ENCODE measurements around the gene PXDN. TPM values are rescaled to one million over a fixed set of nuclear protein-coding genes. Genes with fewer than 3 reads are reported as not detected.

The PXDN gene
- polyA plus RNA-seq, 1 donor, result 60.6 TPM

DNA sequence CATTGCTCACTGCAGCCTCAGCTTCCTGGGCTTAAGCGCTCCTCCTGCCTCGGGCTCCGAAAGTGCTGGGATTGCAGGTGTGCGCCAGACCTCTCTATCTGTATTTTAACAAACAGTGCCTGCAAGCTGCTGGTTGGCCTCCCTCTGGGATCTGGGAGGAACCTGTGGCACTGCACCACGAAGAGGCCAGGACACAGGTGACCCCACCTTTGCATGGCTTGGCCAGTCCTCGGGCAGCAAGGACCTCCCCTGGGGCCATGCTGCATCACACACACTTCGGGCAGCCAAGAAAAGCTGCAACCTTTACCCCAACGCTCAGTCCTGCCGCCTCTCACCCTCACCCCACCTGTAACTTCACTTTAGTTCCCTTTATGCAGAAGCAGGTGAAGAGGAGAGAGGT is 70.0 kb downstream of the PXDN start:
- H3K9me3 ChIP-seq (ENCODE audit: control insufficient read depth, low read depth, low read length), result no peaks in the 10 kb centered on the region
- H3K4me3 ChIP-seq (ENCODE audit: low read length), result no peak overlapping the region
- H3K27ac ChIP-seq (ENCODE audit: low read length), result no peak overlapping the region
- no peak for DNase-seq
- H3K36me3 ChIP-seq (ENCODE audit: control insufficient read depth, insufficient read depth, low read length), result peaks cover 30% of the 10 kb centered on the region
- H3K27me3 ChIP-seq (ENCODE audit: control insufficient read depth, insufficient read depth, low read length), result no peaks in the 10 kb centered on the region
- no CpG with 5 or more reads among the region's 9 CpGs for WGBS (ENCODE audit: insufficient coverage, low lambda C conversion rate)
- H3K4me1 ChIP-seq (ENCODE audit: control insufficient read depth, insufficient read depth, low read length), result no peaks in the 10 kb centered on the region

DNA sequence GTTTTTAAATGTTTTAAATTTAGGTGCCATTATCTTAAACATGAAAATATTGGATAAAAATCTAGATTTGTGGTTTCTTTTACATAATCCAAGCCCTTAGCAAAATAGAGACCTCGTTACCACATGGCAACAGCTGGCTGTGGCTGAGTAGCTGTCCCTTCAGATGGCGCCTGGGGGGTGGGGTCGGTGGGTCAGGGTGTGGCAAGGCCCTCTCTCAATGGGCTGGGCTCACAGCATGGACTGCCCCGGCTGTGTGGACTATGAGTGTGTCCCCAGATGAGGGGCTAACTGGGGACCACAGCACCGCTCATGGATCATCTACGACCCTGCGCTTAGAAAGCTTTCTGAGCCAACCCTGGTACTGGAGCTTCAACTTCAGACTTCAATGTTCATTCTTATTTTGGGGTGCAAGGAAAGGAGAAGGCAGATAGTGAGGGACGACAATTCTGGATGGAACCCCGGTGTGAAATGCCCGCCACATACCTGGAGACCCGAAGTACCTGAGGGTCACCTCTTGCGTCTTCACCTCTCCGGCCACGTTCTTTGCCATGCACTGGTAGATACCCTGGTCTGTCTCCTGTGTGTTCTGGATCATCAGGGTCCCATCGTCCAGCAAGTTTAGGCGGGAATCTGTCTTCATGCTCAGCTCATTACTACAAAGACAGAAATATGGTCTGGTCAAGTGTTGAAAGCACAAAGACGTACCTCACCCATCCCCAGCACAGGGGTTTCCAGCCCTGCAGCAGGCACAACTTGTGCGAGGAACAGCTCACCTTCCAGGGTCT is 71.0 kb downstream of the PXDN start:
- no peaks in the 10 kb centered on the region for H3K9me3 ChIP-seq (ENCODE audit: control insufficient read depth, low read depth, low read length)
- no peak for DNase-seq
- peaks cover 27% of the 10 kb centered on the region for H3K36me3 ChIP-seq (ENCODE audit: control insufficient read depth, insufficient read depth, low read length)
- H3K27me3 ChIP-seq (ENCODE audit: control insufficient read depth, insufficient read depth, low read length), result no peaks in the 10 kb centered on the region
- no CpG with 5 or more reads among the region's 18 CpGs for WGBS (ENCODE audit: insufficient coverage, low lambda C conversion rate)
- H3K4me3 ChIP-seq (ENCODE audit: low read length), result no peak overlapping the region
- H3K4me1 ChIP-seq (ENCODE audit: control insufficient read depth, insufficient read depth, low read length), result no peaks in the 10 kb centered on the region
- no peak overlapping the region for H3K27ac ChIP-seq (ENCODE audit: low read length)

DNA sequence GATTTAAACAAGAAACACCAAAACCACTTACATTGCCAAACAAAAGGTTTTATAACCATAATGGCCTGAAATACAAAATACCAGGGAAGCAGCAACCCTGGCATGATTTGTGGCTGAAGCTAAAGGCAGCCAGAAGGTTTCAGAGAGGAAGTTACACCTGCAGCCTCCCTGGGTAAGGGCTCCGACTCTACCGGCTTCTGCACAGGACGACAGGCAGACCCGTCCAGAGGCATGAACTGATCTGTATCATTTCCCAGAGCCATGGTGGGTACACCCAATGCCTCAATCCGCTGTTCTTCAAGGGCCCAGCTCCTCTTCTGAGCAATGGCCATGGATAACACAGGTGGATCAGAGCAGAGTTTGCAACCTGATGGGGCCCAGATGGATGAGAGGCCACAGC is 71.6 kb downstream of the PXDN start:
- Histone ChIP-seq H3K4me1 (ENCODE audit: control insufficient read depth, insufficient read depth, low read length) (no peaks in the 10 kb centered on the region), H3K9me3 (ENCODE audit: control insufficient read depth, low read depth, low read length) (no peaks in the 10 kb centered on the region), H3K27me3 (ENCODE audit: control insufficient read depth, insufficient read depth, low read length) (no peaks in the 10 kb centered on the region), H3K27ac (ENCODE audit: low read length) (no peak overlapping the region), H3K4me3 (ENCODE audit: low read length) (no peak overlapping the region), H3K36me3 (ENCODE audit: control insufficient read depth, insufficient read depth, low read length) (peaks cover 23% of the 10 kb centered on the region)
- no peak for DNase-seq
- WGBS (ENCODE audit: insufficient coverage, low lambda C conversion rate), result no CpG with 5 or more reads among the region's 5 CpGs

GRCh38 chr2:1671916-1672315 is 72.4 kb downstream of the PXDN start:
- H3K4me3 ChIP-seq (ENCODE audit: low read length), result no peak overlapping the region
- WGBS (ENCODE audit: insufficient coverage, low lambda C conversion rate), result no CpG with 5 or more reads among the region's 3 CpGs
- DNase-seq, result no peak
- no peaks in the 10 kb centered on the region for H3K4me1 ChIP-seq (ENCODE audit: control insufficient read depth, insufficient read depth, low read length)
- H3K27me3 ChIP-seq (ENCODE audit: control insufficient read depth, insufficient read depth, low read length), result no peaks in the 10 kb centered on the region
- H3K27ac ChIP-seq (ENCODE audit: low read length), result no peak overlapping the region
- H3K9me3 ChIP-seq (ENCODE audit: control insufficient read depth, low read depth, low read length), result no peaks in the 10 kb centered on the region
- H3K36me3 ChIP-seq (ENCODE audit: control insufficient read depth, insufficient read depth, low read length), result peaks cover 21% of the 10 kb centered on the region

- Histone ChIP-seq H3K4me3 (ENCODE audit: low read length) (no peak overlapping the region), H3K4me1 (ENCODE audit: control insufficient read depth, insufficient read depth, low read length) (no peaks in the 10 kb centered on the region), H3K36me3 (ENCODE audit: control insufficient read depth, insufficient read depth, low read length) (peaks cover 20% of the 10 kb centered on the region), H3K27me3 (ENCODE audit: control insufficient read depth, insufficient read depth, low read length) (no peaks in the 10 kb centered on the region), H3K9me3 (ENCODE audit: control insufficient read depth, low read depth, low read length) (no peaks in the 10 kb centered on the region), H3K27ac (ENCODE audit: low read length) (no peak overlapping the region)
- no peak for DNase-seq
- 73% methylated on average over 3 of the region's 6 CpGs for WGBS (ENCODE audit: insufficient coverage, low lambda C conversion rate)
These were observed 73.7 kb downstream of the PXDN start for GRCh38 chr2:1670636-1671035.

- Histone ChIP-seq H3K4me1 (ENCODE audit: control insufficient read depth, insufficient read depth, low read length) (no peaks in the 10 kb centered on the region), H3K27me3 (ENCODE audit: control insufficient read depth, insufficient read depth, low read length) (no peaks in the 10 kb centered on the region), H3K9me3 (ENCODE audit: control insufficient read depth, low read depth, low read length) (no peaks in the 10 kb centered on the region), H3K27ac (ENCODE audit: low read length) (no peak overlapping the region), H3K4me3 (ENCODE audit: low read length) (no peak overlapping the region), H3K36me3 (ENCODE audit: control insufficient read depth, insufficient read depth, low read length) (peaks cover 31% of the 10 kb centered on the region)
- no peak for DNase-seq
- WGBS (ENCODE audit: insufficient coverage, low lambda C conversion rate), result no CpG with 5 or more reads among the region's 29 CpGs
These were observed 78.4 kb downstream of the PXDN start for GRCh38 chr2:1665761-1666505.

- no peak for DNase-seq
- Histone ChIP-seq H3K27ac (ENCODE audit: low read length) (no peak overlapping the region), H3K27me3 (ENCODE audit: control insufficient read depth, insufficient read depth, low read length) (no peaks in the 10 kb centered on the region), H3K4me3 (ENCODE audit: low read length) (no peak overlapping the region), H3K9me3 (ENCODE audit: control insufficient read depth, low read depth, low read length) (no peaks in the 10 kb centered on the region), H3K36me3 (ENCODE audit: control insufficient read depth, insufficient read depth, low read length) (peaks cover 44% of the 10 kb centered on the region), H3K4me1 (ENCODE audit: control insufficient read depth, insufficient read depth, low read length) (no peaks in the 10 kb centered on the region)
- WGBS (ENCODE audit: insufficient coverage, low lambda C conversion rate), result 100% methylated on average over 1 of the region's 18 CpGs
These were observed 79.6 kb downstream of the PXDN start for GRCh38 chr2:1664698-1665097.

- DNase-seq, result no peak
- 90% methylated on average over 3 of the region's 9 CpGs for WGBS (ENCODE audit: insufficient coverage, low lambda C conversion rate)
- Histone ChIP-seq H3K4me1 (ENCODE audit: control insufficient read depth, insufficient read depth, low read length) (no peaks in the 10 kb centered on the region), H3K27ac (ENCODE audit: low read length) (no peak overlapping the region), H3K9me3 (ENCODE audit: control insufficient read depth, low read depth, low read length) (no peaks in the 10 kb centered on the region), H3K4me3 (ENCODE audit: low read length) (no peak overlapping the region), H3K36me3 (ENCODE audit: control insufficient read depth, insufficient read depth, low read length) (peaks cover 44% of the 10 kb centered on the region), H3K27me3 (ENCODE audit: control insufficient read depth, insufficient read depth, low read length) (no peaks in the 10 kb centered on the region)
These were observed 80.2 kb downstream of the PXDN start for GRCh38 chr2:1664076-1664605.

GRCh38 chr2:1663621-1664020 is 80.7 kb downstream of the PXDN start:
- WGBS (ENCODE audit: insufficient coverage, low lambda C conversion rate), result no CpG with 5 or more reads among the region's 16 CpGs
- Histone ChIP-seq H3K27me3 (ENCODE audit: control insufficient read depth, insufficient read depth, low read length) (no peaks in the 10 kb centered on the region), H3K4me3 (ENCODE audit: low read length) (no peak overlapping the region), H3K27ac (ENCODE audit: low read length) (no peak overlapping the region), H3K9me3 (ENCODE audit: control insufficient read depth, low read depth, low read length) (no peaks in the 10 kb centered on the region), H3K4me1 (ENCODE audit: control insufficient read depth, insufficient read depth, low read length) (no peaks in the 10 kb centered on the region), H3K36me3 (ENCODE audit: control insufficient read depth, insufficient read depth, low read length) (peaks cover 47% of the 10 kb centered on the region)
- no peak for DNase-seq

DNA sequence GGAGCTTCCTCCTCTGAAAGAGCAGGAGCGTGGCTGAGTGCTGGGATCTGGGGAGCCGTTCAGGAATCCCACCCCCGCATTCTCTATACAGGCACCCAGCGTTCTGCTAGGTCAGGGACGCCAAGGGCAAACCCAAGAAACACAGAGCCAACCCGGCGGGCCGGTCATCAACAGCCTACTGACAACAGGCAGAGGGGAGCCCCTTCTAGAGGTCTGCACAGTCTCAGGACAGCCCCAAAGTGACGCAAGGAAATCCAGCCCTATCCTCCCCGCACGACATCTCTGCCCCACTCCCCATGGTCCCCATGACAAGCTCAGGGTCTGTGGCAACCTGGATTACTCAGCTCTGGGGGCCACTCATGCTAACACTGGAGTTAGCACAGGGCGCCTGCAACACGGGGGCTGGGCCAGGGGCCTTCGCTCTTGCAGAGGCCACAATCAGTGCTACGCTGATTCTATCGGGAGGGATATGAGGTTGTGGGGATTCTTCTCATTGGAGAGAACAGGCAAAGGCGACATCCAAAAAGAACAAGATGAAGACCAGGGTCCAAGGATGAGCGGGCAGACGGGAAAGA is 81.6 kb downstream of the PXDN start:
- DNase-seq, result no peak
- 87% methylated on average over 3 of the region's 19 CpGs for WGBS (ENCODE audit: insufficient coverage, low lambda C conversion rate)
- Histone ChIP-seq H3K27ac (ENCODE audit: low read length) (no peak overlapping the region), H3K4me3 (ENCODE audit: low read length) (no peak overlapping the region), H3K27me3 (ENCODE audit: control insufficient read depth, insufficient read depth, low read length) (no peaks in the 10 kb centered on the region), H3K9me3 (ENCODE audit: control insufficient read depth, low read depth, low read length) (peaks cover 2% of the 10 kb centered on the region), H3K36me3 (ENCODE audit: control insufficient read depth, insufficient read depth, low read length) (peaks cover 50% of the 10 kb centered on the region), H3K4me1 (ENCODE audit: control insufficient read depth, insufficient read depth, low read length) (no peaks in the 10 kb centered on the region)
